IMR-90 (cell line): Measurements from ENCODE around the gene KRTAP10-11. TPM values are rescaled to one million over a fixed set of nuclear protein-coding genes. Genes with fewer than 3 reads are reported as not detected.

Experiments used
- ATAC-seq: fragments of 200-7000 bp; cut with Tn5 transposase; 2 replicates; pipeline ENCODE4 v1.9.1; 2020; ENCODE audit warnings: low read depth, mild to moderate bottlenecking, moderate library complexity
- BruUV-seq: library from RNA; stranded (reverse); fragments of 400-500 nt; replicated peaks from 2 replicates; lab custom pipeline; 2021; lab: Mats Ljungman, UMichigan
- CTCF ChIA-PET: fragments of 300-600 bp; formaldehyde crosslinking; extraction: SDS; loops from one replicate; lab custom pipeline; 2021; ENCODE audit warnings: antibody characterized with exemption; lab: Yijun Ruan, JAX
- POLR2A ChIA-PET: fragments of 300-600 bp; sonication (Branson Sonifier 250); formaldehyde crosslinking; loops from one replicate; lab custom pipeline; 2022; ENCODE audit warnings: antibody characterized with exemption; ENCODE audit not compliant: unreplicated experiment; lab: Charles Lee
- DNase-seq: peaks from one replicate; pipeline ENCODE4 v3.0.0; 2013
- H2AFZ ChIP-seq: replicated peaks from 2 replicates; pipeline ENCODE3; 2013; ENCODE audit warnings: low read length, mild to moderate bottlenecking; ENCODE audit not compliant: poor library complexity
- H2AK5ac ChIP-seq: 2 replicates; pipeline ENCODE4 v1.6.1; 2013; ENCODE audit warnings: low read depth, low read length, inconsistent platforms
- H2AK9ac ChIP-seq: replicated peaks from 2 replicates; pipeline ENCODE3; 2013; ENCODE audit warnings: mild to moderate bottlenecking, low read depth, low read length, moderate library complexity; ENCODE audit not compliant: poor library complexity
- H2BK120ac ChIP-seq: 2 replicates; pipeline ENCODE4 v1.6.1; 2013; ENCODE audit warnings: low read depth, low read length, inconsistent platforms
- H2BK15ac ChIP-seq: 3 replicates; pipeline ENCODE4 v1.6.1; 2013; ENCODE audit warnings: low read depth, low read length, inconsistent platforms
- H2BK20ac ChIP-seq: 2 replicates; pipeline ENCODE4 v1.6.1; 2013; ENCODE audit warnings: low read depth, mild to moderate bottlenecking, inconsistent platforms, low read length, moderate library complexity
- H2BK5ac ChIP-seq: 2 replicates; pipeline ENCODE4 v1.6.1; 2013; ENCODE audit warnings: mild to moderate bottlenecking, low read depth, low read length, inconsistent platforms; ENCODE audit not compliant: poor library complexity, severe bottlenecking
- H3K14ac ChIP-seq: replicated peaks from 2 replicates; pipeline ENCODE4 v1.6.1; 2013; ENCODE audit warnings: low read depth, low read length, inconsistent platforms
- H3K18ac ChIP-seq: 2 replicates; pipeline ENCODE4 v1.6.1; 2013; ENCODE audit warnings: low read depth, low read length, control low read depth
- H3K23ac ChIP-seq: 2 replicates; pipeline ENCODE4 v1.6.1; 2013; ENCODE audit warnings: low read depth, low read length, inconsistent platforms
- H3K27ac ChIP-seq: 2 replicates; pipeline ENCODE4 v1.5.1; 2013; ENCODE audit warnings: mild to moderate bottlenecking, control low read depth, low read length; ENCODE audit not compliant: insufficient read depth
- H3K27me3 ChIP-seq: 2 replicates; pipeline ENCODE4 v1.6.1; 2013; ENCODE audit warnings: low read length; ENCODE audit not compliant: control insufficient read depth, insufficient read depth
- H3K36me3 ChIP-seq: 2 replicates; pipeline ENCODE4 v1.6.1; 2013; ENCODE audit warnings: low read length, mixed read lengths; ENCODE audit not compliant: control insufficient read depth, insufficient read depth
- H3K4ac ChIP-seq: 2 replicates; pipeline ENCODE4 v1.6.1; 2013; ENCODE audit warnings: low read depth, low read length, inconsistent platforms
- H3K4me1 ChIP-seq: 2 replicates; pipeline ENCODE4 v1.6.1; 2013; ENCODE audit warnings: low read length, mixed read lengths; ENCODE audit not compliant: control insufficient read depth, insufficient read depth
- H3K4me2 ChIP-seq: 2 replicates; pipeline ENCODE4 v1.6.1; 2013; ENCODE audit warnings: low read depth, mild to moderate bottlenecking, control low read depth, low read length, moderate library complexity
- H3K4me3 ChIP-seq: 2 replicates; pipeline ENCODE4 v1.5.1; 2013; ENCODE audit warnings: low read depth, mild to moderate bottlenecking, control low read depth, low read length, moderate library complexity; ENCODE audit not compliant: insufficient read depth
- H3K56ac ChIP-seq: 2 replicates; pipeline ENCODE4 v1.6.1; 2013; ENCODE audit warnings: low read length, inconsistent platforms; ENCODE audit not compliant: insufficient read depth; ENCODE audit errors: extremely low read depth
- H3K79me1 ChIP-seq, 2 experiments: 2 replicates each; pipeline ENCODE4 v1.6.1; 2013; ENCODE audit warnings: low read length in 2 of 2, inconsistent platforms in 1 of 2, low read depth in 1 of 2
- H3K9ac ChIP-seq: 2 replicates; pipeline ENCODE4 v1.6.1; 2013; ENCODE audit warnings: low read depth, low read length, control low read depth
- H3K9me1 ChIP-seq: 2 replicates; pipeline ENCODE4 v1.6.1; 2013; ENCODE audit warnings: low read length, inconsistent platforms; ENCODE audit not compliant: insufficient read depth
- H3K9me3 ChIP-seq: 2 replicates; pipeline ENCODE4 v1.6.1; 2013; ENCODE audit warnings: low read length; ENCODE audit not compliant: control insufficient read depth, insufficient read depth
- H4K20me1 ChIP-seq: 2 replicates; pipeline ENCODE4 v1.6.1; 2013; ENCODE audit warnings: low read length, inconsistent platforms; ENCODE audit not compliant: insufficient read depth
- H4K5ac ChIP-seq: 2 replicates; pipeline ENCODE4 v1.6.1; 2013; ENCODE audit warnings: mild to moderate bottlenecking, low read depth, low read length, control low read depth
- H4K8ac ChIP-seq, 2 experiments: 2 replicates each; pipeline ENCODE4 v1.6.1; 2013; ENCODE audit warnings: low read depth in 2 of 2, low read length in 2 of 2, control low read depth in 1 of 2, inconsistent platforms in 1 of 2
- H4K91ac ChIP-seq: 2 replicates; pipeline ENCODE4 v1.6.1; 2013; ENCODE audit warnings: low read depth, low read length, inconsistent platforms; ENCODE audit not compliant: insufficient read depth
- CHD1 ChIP-seq: IDR thresholded peaks from 2 replicates; pipeline ENCODE4 v1.6.1; 2012; ENCODE audit warnings: low read depth, low read length, improper control_type of control experiment
- POLR2A ChIP-seq: IDR thresholded peaks from 2 replicates; pipeline ENCODE4 v1.6.1; 2012; ENCODE audit warnings: mild to moderate bottlenecking, low read depth, low read length
- RCOR1 ChIP-seq: IDR thresholded peaks from 2 replicates; pipeline ENCODE4 v1.6.1; 2012; ENCODE audit warnings: mild to moderate bottlenecking, low read length, improper control_type of control experiment; ENCODE audit not compliant: insufficient replicate concordance
- USF2 ChIP-seq: fragments of 150-350 bp; IDR thresholded peaks from 2 replicates; pipeline ENCODE4 v1.6.1; 2017; ENCODE audit warnings: mild to moderate bottlenecking, antibody characterized with exemption, low read length, low read depth
- WGBS, 2 experiments: methylation state at CpG; one replicate each; pipeline versions ENCODE4 v1.1.5 to v1.1.7; 2013; ENCODE audit warnings: missing lambda C conversion rate in 2 of 2; ENCODE audit not compliant: insufficient read length in 1 of 2; ENCODE audit errors: extremely low coverage in 2 of 2; 5-methylcytosine and 5-hydroxymethylcytosine counted together
- dilution Hi-C: fragments of 300-500 bp; cut with HindIII; formaldehyde crosslinking; loops from one replicate; pipeline ENCODE4 v1.14.3; 2018; ENCODE audit warnings: low sequenced_read_pairs; ENCODE audit not compliant: unreplicated experiment
- in situ Hi-C: fragments of 300-500 bp; cut with MboI; formaldehyde crosslinking; loops from 3 replicates; pipeline ENCODE4 v1.14.3; 2019; ENCODE audit warnings: low sequenced_read_pairs, inconsistent platforms, mixed read lengths
- intact Hi-C: fragments of 100-400 bp; cut with micrococcal nuclease; formaldehyde crosslinking; loops from 2 replicates; pipeline ENCODE4 v1.10.0; 2022
- polyA plus RNA-seq, 3 experiments: library from polyadenylated mRNA; depleted of rRNA; stranded (reverse); fragments of >200 nt; gene quantifications; 2 replicates each; pipeline ENCODE4 v1.2.3, GENCODE V29; 2012; ENCODE audit warnings: low replicate concordance in 1 of 3
- total RNA-seq: library from RNA; depleted of rRNA; stranded (reverse); fragments of >200 nt; gene quantifications from 2 replicates; pipeline ENCODE4 v1.2.3, GENCODE V29; 2012

Gene KRTAP10-11
- total and polyA plus RNA-seq, 2 of the 4 experiments (the other 2 are of a cell fraction): not detected

GRCh38 chr21:44670642-44671432 is 24.6 kb downstream of the KRTAP10-11 start:
- 43% methylated on average over 1 of the region's 3 CpGs; no CpG with 5 or more reads in 1 of the 2 experiments for WGBS, 2 experiments

More at GRCh38 chr21:44670642-44671432, 24.6 kb downstream of the KRTAP10-11 start:
- Histone ChIP-seq H3K9me1 (no peaks in the 10 kb centered on the region), H4K8ac (no peak overlapping the region), H3K36me3 (no peaks in the 10 kb centered on the region), H3K79me1 (no peaks in the 10 kb centered on the region), H2AFZ (no peak overlapping the region), H3K27ac (no peak overlapping the region), H3K9ac (no peak overlapping the region), H3K4me2 (no peak overlapping the region), H2AK5ac (no peak overlapping the region), H3K4me3 (no peak overlapping the region), H4K20me1 (no peaks in the 10 kb centered on the region), H2BK15ac (no peak overlapping the region), H3K23ac (no peak overlapping the region), H3K18ac (no peak overlapping the region), H2AK9ac (no peak overlapping the region), H2BK120ac (no peak overlapping the region), H2BK20ac (no peak overlapping the region), H3K56ac (no peak overlapping the region), H3K27me3 (peaks cover 5% of the 10 kb centered on the region; the same call in 1 of the 2 replicates), H3K4ac (no peak overlapping the region), H4K5ac (no peak overlapping the region), H3K4me1 (no peaks in the 10 kb centered on the region), H4K91ac (no peak overlapping the region), H3K14ac (no peak overlapping the region), H2BK5ac (no peak overlapping the region), H3K9me3 (peaks cover 3% of the 10 kb centered on the region; the same call in 1 of the 2 replicates)
- intact Hi-C loops (no loop called here), in situ Hi-C loops (no loop called here), dilution Hi-C loops (no loop called here)
- no TSS peak for BruUV-seq
- DNase-seq: no peak
- ChIA-PET CTCF (interaction anchor here (0.5 kb wide), 1 partner anchor 52 kb away, joined by 3 read pairs; no protein-coding TSS in a partner anchor), POLR2A (no interaction called here)
- no peak for TF ChIP-seq POLR2A
- no peak for TF ChIP-seq CHD1
- no peak for TF ChIP-seq USF2
- no peak for TF ChIP-seq RCOR1
- ATAC-seq: no peak
